H9 (cell line): ENCODE measurements around the gene CNKSR1. TPM values are rescaled to one million over a fixed set of nuclear protein-coding genes. Genes with fewer than 3 reads are reported as not detected.

Source experiments
- DNase-seq: peaks from one replicate; pipeline ENCODE4 v3.0.0-alpha.2; 2017
- H2AFZ ChIP-seq: one replicate; pipeline ENCODE4 v1.6.1; 2013; ENCODE audit warnings: mild to moderate bottlenecking, low read length, control low read depth, moderate library complexity
- H2AK5ac ChIP-seq: 2 replicates; pipeline ENCODE4 v1.6.1; 2013; ENCODE audit warnings: low read length, control low read depth, mixed read lengths; ENCODE audit not compliant: insufficient read length
- H2BK120ac ChIP-seq: one replicate; pipeline ENCODE4 v1.6.1; 2013; ENCODE audit warnings: low read depth, mild to moderate bottlenecking, low read length, control low read depth, inconsistent platforms; ENCODE audit not compliant: poor library complexity, severe bottlenecking
- H2BK12ac ChIP-seq: 2 replicates; pipeline ENCODE4 v1.6.1; 2013; ENCODE audit warnings: low read length, control low read depth, mixed read lengths, low read depth; ENCODE audit not compliant: insufficient read length
- H2BK15ac ChIP-seq: 2 replicates; pipeline ENCODE4 v1.6.1; 2013; ENCODE audit warnings: low read depth, low read length, control low read depth
- H2BK20ac ChIP-seq: one replicate; pipeline ENCODE4 v1.6.1; 2013; ENCODE audit warnings: low read depth, mild to moderate bottlenecking, low read length, control low read depth, inconsistent platforms; ENCODE audit not compliant: poor library complexity, severe bottlenecking
- H2BK5ac ChIP-seq: 2 replicates; pipeline ENCODE4 v1.6.1; 2013; ENCODE audit warnings: low read length, control low read depth, mixed read lengths; ENCODE audit not compliant: insufficient read length
- H3K14ac ChIP-seq: 2 replicates; pipeline ENCODE4 v1.6.1; 2013; ENCODE audit warnings: low read length, control low read depth; ENCODE audit not compliant: insufficient read depth
- H3K18ac ChIP-seq: 2 replicates; pipeline ENCODE4 v1.6.1; 2013; ENCODE audit warnings: low read depth, mild to moderate bottlenecking, mixed read lengths, low read length, control low read depth; ENCODE audit not compliant: insufficient read length
- H3K23ac ChIP-seq: 2 replicates; pipeline ENCODE4 v1.6.1; 2013; ENCODE audit warnings: low read length, control low read depth, mixed read lengths, low read depth; ENCODE audit not compliant: insufficient read length
- H3K23me2 ChIP-seq: 2 replicates; pipeline ENCODE4 v1.6.1; 2013; ENCODE audit warnings: low read depth, mild to moderate bottlenecking, mixed read lengths, low read length, control low read depth; ENCODE audit not compliant: insufficient read length, poor library complexity, severe bottlenecking
- H3K27ac ChIP-seq: 2 replicates; pipeline ENCODE4 v1.5.1; 2013; ENCODE audit warnings: low read length, control low read depth, mixed read lengths, low read depth; ENCODE audit not compliant: insufficient read length
- H3K27me3 ChIP-seq: 2 replicates; pipeline ENCODE4 v1.6.1; 2013; ENCODE audit warnings: low read length, control low read depth, inconsistent platforms; ENCODE audit not compliant: insufficient read depth
- H3K4ac ChIP-seq: 2 replicates; pipeline ENCODE4 v1.6.1; 2013; ENCODE audit warnings: low read depth, mild to moderate bottlenecking, control low read depth, inconsistent platforms, low read length, moderate library complexity
- H3K4me1 ChIP-seq: 2 replicates; pipeline ENCODE4 v1.6.1; 2013; ENCODE audit warnings: low read length, control low read depth, inconsistent platforms; ENCODE audit not compliant: insufficient read depth
- H3K4me2 ChIP-seq: 2 replicates; pipeline ENCODE4 v1.6.1; 2013; ENCODE audit warnings: low read length, control low read depth, mixed read lengths; ENCODE audit not compliant: insufficient read length, insufficient read depth
- H3K56ac ChIP-seq: 2 replicates; pipeline ENCODE4 v1.6.1; 2013; ENCODE audit warnings: low read depth, mild to moderate bottlenecking, mixed read lengths, low read length, control low read depth; ENCODE audit not compliant: insufficient read length
- H3K79me1 ChIP-seq: 2 replicates; pipeline ENCODE4 v1.6.1; 2013; ENCODE audit warnings: low read depth, mild to moderate bottlenecking, moderate library complexity, low read length, control low read depth, inconsistent platforms; ENCODE audit not compliant: insufficient read depth, poor library complexity, severe bottlenecking
- H3K79me2 ChIP-seq: 2 replicates; pipeline ENCODE4 v1.6.1; 2013; ENCODE audit warnings: low read length, control low read depth, inconsistent platforms; ENCODE audit not compliant: insufficient read depth
- H3K9ac ChIP-seq: 2 replicates; pipeline ENCODE4 v1.6.1; 2013; ENCODE audit warnings: low read length, control low read depth, mixed read lengths; ENCODE audit not compliant: insufficient read length; ENCODE audit errors: extremely low read depth
- H3K9me3 ChIP-seq: one replicate; pipeline ENCODE4 v1.6.1; 2013; ENCODE audit warnings: low read depth, low read length, inconsistent platforms; ENCODE audit not compliant: control insufficient read depth
- H3T11ph ChIP-seq: one replicate; pipeline ENCODE4 v1.6.1; 2013; ENCODE audit warnings: mild to moderate bottlenecking, low read length, control low read depth, inconsistent platforms
- H4K20me1 ChIP-seq: one replicate; pipeline ENCODE4 v1.6.1; 2013; ENCODE audit not compliant: control insufficient read depth, insufficient read length, insufficient read depth
- H4K5ac ChIP-seq: 2 replicates; pipeline ENCODE4 v1.6.1; 2013; ENCODE audit warnings: low read depth, mild to moderate bottlenecking, mixed read lengths, low read length, control low read depth; ENCODE audit not compliant: insufficient read length
- H4K8ac ChIP-seq: replicated peaks from 2 replicates; pipeline ENCODE4 v1.6.1; 2013; ENCODE audit warnings: low read length, control low read depth, mixed read lengths, low read depth; ENCODE audit not compliant: insufficient read length
- H4K91ac ChIP-seq: 2 replicates; pipeline ENCODE4 v1.6.1; 2013; ENCODE audit warnings: low read depth, mild to moderate bottlenecking, moderate library complexity, mixed read lengths, low read length, control low read depth; ENCODE audit not compliant: insufficient read length
- H3K27ac Mint-ChIP-seq, 3 experiments: 2 replicates in 2 of 3; 3 replicates in 1 of 3; pipeline ENCODE4 v1.8.0; 2020 to 2021; ENCODE audit warnings: mixed read lengths in 3 of 3, mild to moderate bottlenecking in 1 of 3, moderate library complexity in 1 of 3
- H3K27me3 Mint-ChIP-seq: 2 replicates; pipeline ENCODE4 v1.8.0; 2021; ENCODE audit warnings: low read depth, mild to moderate bottlenecking, moderate library complexity, mixed read lengths
- H3K36me3 Mint-ChIP-seq, 3 experiments: 2 replicates in 2 of 3; 3 replicates in 1 of 3; pipeline ENCODE4 v1.8.0; 2020 to 2021; ENCODE audit warnings: low read depth in 3 of 3, mixed read lengths in 3 of 3; ENCODE audit not compliant: insufficient read depth in 1 of 3
- H3K4me1 Mint-ChIP-seq, 2 experiments: 2 replicates each; pipeline ENCODE4 v1.8.0; 2020; ENCODE audit warnings: mixed read lengths in 2 of 2
- H3K4me3 Mint-ChIP-seq, 2 experiments: 2 replicates in 1 of 2; 3 replicates in 1 of 2; pipeline ENCODE4 v1.8.0; 2020 to 2021; ENCODE audit warnings: mild to moderate bottlenecking in 2 of 2, mixed read lengths in 2 of 2, moderate library complexity in 1 of 2
- H3K9me3 Mint-ChIP-seq, 2 experiments: 2 replicates in 1 of 2; 3 replicates in 1 of 2; pipeline ENCODE4 v1.8.0; 2020; ENCODE audit warnings: mild to moderate bottlenecking in 2 of 2, mixed read lengths in 2 of 2, moderate library complexity in 1 of 2
- whole genome bisulfite sequencing: extraction: QIAGEN DNeasy Blood & Tissue Kit; methylation state at CpG from one replicate; pipeline ENCODE4 v1.1.7; 2013; ENCODE audit warnings: missing lambda C conversion rate, low lambda C conversion rate, mixed read lengths; ENCODE audit not compliant: insufficient read length; ENCODE audit errors: extremely low coverage; 5-methylcytosine and 5-hydroxymethylcytosine counted together
- total RNA-seq: library from RNA; stranded (reverse); gene quantifications from 2 replicates; pipeline ENCODE4 v1.2.1, GENCODE V29; 2021
- TF ChIP-seq, protein P1 (sequence below): fragments of 200-600 bp; sonication (generic); conservative IDR thresholded peaks from 3 replicates; pipeline ENCODE4 v1.8.0; 2021; ENCODE audit warnings: antibody characterized with exemption, mild to moderate bottlenecking

The CNKSR1 gene
- total RNA-seq, 1 experiment from 2014 or later, result 26.3 TPM

DNA sequence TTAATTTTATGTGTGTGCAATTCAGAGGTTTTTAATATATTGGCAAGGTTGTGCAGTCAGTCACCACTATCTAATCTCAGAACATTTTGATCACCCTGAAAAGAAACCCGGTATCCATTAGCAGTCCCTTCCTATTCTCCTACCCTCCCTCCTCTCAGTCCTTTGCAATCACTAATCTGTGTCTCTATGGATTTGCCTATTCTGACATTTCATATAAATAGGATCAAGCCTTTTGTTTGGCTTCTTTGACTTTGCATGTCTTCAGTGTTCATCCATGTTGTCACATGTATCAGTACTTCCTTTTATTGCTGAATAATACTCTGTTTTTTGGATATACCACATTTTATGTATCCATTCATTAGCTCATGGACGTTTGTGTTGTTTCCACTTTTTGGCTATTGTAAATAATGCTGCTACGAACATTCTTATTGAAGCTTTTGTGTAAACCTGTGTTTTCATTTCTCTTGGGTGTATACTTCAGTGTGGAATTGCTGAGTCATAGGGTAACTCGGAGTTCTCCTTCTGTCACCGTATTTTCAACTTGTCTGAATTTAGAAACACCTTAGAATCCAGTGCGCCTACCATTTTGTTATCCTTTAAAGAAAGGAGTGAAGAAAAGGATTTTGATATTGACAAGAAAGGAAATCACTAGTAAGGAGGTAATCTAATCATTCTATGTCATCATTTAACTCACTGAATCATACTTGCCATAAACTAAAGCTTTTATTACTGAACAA, 60.1 kb downstream of the CNKSR1 start:
- H3K56ac ChIP-seq, result no peak overlapping the region
- TF ChIP-seq, protein P1, sequence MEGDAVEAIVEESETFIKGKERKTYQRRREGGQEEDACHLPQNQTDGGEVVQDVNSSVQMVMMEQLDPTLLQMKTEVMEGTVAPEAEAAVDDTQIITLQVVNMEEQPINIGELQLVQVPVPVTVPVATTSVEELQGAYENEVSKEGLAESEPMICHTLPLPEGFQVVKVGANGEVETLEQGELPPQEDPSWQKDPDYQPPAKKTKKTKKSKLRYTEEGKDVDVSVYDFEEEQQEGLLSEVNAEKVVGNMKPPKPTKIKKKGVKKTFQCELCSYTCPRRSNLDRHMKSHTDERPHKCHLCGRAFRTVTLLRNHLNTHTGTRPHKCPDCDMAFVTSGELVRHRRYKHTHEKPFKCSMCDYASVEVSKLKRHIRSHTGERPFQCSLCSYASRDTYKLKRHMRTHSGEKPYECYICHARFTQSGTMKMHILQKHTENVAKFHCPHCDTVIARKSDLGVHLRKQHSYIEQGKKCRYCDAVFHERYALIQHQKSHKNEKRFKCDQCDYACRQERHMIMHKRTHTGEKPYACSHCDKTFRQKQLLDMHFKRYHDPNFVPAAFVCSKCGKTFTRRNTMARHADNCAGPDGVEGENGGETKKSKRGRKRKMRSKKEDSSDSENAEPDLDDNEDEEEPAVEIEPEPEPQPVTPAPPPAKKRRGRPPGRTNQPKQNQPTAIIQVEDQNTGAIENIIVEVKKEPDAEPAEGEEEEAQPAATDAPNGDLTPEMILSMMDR, result no peak

More for the DNA sequence above, 60.1 kb downstream of the CNKSR1 start:
- H3K9me3 Mint-ChIP-seq, result peaks cover 4 to 12% of the 10 kb centered on the region in 2 experiments
- H3K4ac ChIP-seq, result no peak overlapping the region
- no peaks in the 10 kb centered on the region for H3K4me1 ChIP-seq
- H4K91ac ChIP-seq, result no peak overlapping the region
- no peak overlapping the region for H2AFZ ChIP-seq
- H3K4me3 Mint-ChIP-seq, result no peak overlapping the region
- DNase-seq, result no peak
- H3K27me3 Mint-ChIP-seq, result peaks cover 2% of the 10 kb centered on the region; the same call in 1 of the 2 replicates
- no peak overlapping the region for H2BK120ac ChIP-seq
- H3K9me3 ChIP-seq, result no peaks in the 10 kb centered on the region
- no peaks in the 10 kb centered on the region for H3K27me3 ChIP-seq
- H4K20me1 ChIP-seq, result no peaks in the 10 kb centered on the region
- H2BK12ac ChIP-seq, result no peak overlapping the region
- H3K14ac ChIP-seq, result no peak overlapping the region
- H2AK5ac ChIP-seq, result no peak overlapping the region
- no peak overlapping the region for H3K9ac ChIP-seq
- H3K27ac Mint-ChIP-seq, result no peak overlapping the region
- H3K18ac ChIP-seq, result no peak overlapping the region
- H2BK20ac ChIP-seq, result no peak overlapping the region
- H3K4me1 Mint-ChIP-seq, result peaks cover 23 to 24% of the 10 kb centered on the region in 2 experiments
- no CpG with 5 or more reads among the region's 6 CpGs for WGBS
- no peak overlapping the region for H3K23ac ChIP-seq
- peaks cover 19 to 33% (median 31%) of the 10 kb centered on the region in 3 experiments for H3K36me3 Mint-ChIP-seq
- H3K79me1 ChIP-seq, result peaks cover 11% of the 10 kb centered on the region
- H3T11ph ChIP-seq, result no peak overlapping the region
- no peak overlapping the region for H2BK15ac ChIP-seq
- H3K4me2 ChIP-seq, result no peak overlapping the region
- H4K8ac ChIP-seq, result no peak overlapping the region
- no peak overlapping the region for H3K27ac ChIP-seq
- H2BK5ac ChIP-seq, result no peak overlapping the region
- no peak overlapping the region for H4K5ac ChIP-seq
- peaks cover 23% of the 10 kb centered on the region; the same call in 1 of the 2 replicates for H3K79me2 ChIP-seq
- H3K23me2 ChIP-seq, result peaks cover 10% of the 10 kb centered on the region

Other genes starting within 250 kb of the CNKSR1 start
- 8.2 and 12.4 TPM in 2 replicates for gene PAFAH2, start 179.4 kb upstream of the CNKSR1 start, total RNA-seq
- 1.0 and 1.1 TPM in 2 replicates for gene EXTL1, start 155.7 kb upstream of the CNKSR1 start, total RNA-seq
- 0.35 TPM in 2 replicates for gene SLC30A2, start 131.4 kb upstream of the CNKSR1 start, total RNA-seq
- gene TRIM63, start 109.9 kb upstream of the CNKSR1 start, total RNA-seq, result not detected in 2 replicates
- gene PDIK1L, start 65.7 kb upstream of the CNKSR1 start, total RNA-seq, result 5.6 and 7.1 TPM in 2 replicates
- gene FAM110D, start 18.4 kb upstream of the CNKSR1 start, total RNA-seq, result 0.46 TPM in 2 replicates
- not detected in 2 replicates for gene C1orf232, start 8.5 kb upstream of the CNKSR1 start, total RNA-seq
- gene ZNF593, start 7.6 kb upstream of the CNKSR1 start, total RNA-seq, result 48.2 and 51.2 TPM in 2 replicates
- gene ZNF593OS, start 5.7 kb upstream of the CNKSR1 start, total RNA-seq, result not detected in 2 replicates
- gene CATSPER4, start 13.1 kb downstream of the CNKSR1 start, total RNA-seq, result 0.26 TPM in 1 of 2 replicates, not detected in the other
- gene CEP85, start 56.7 kb downstream of the CNKSR1 start, total RNA-seq, result 37.9 and 38.6 TPM in 2 replicates
- 86.2 and 86.3 TPM in 2 replicates for gene SH3BGRL3, start 102.6 kb downstream of the CNKSR1 start, total RNA-seq
- 13.1 and 13.7 TPM in 2 replicates for gene UBXN11, start 129.1 kb downstream of the CNKSR1 start, total RNA-seq
- 3.8 and 4.1 TPM in 2 replicates for gene CD52, start 140.5 kb downstream of the CNKSR1 start, total RNA-seq
- 11.8 and 12.8 TPM in 2 replicates for gene CRYBG2, start 176.6 kb downstream of the CNKSR1 start, total RNA-seq
- gene ZNF683, start 195.3 kb downstream of the CNKSR1 start, total RNA-seq, result not detected in 2 replicates
- gene LIN28A, start 233.3 kb downstream of the CNKSR1 start, total RNA-seq, result 1,267 and 1,289 TPM in 2 replicates